ENCODE results near the gene KIAA1217. TPM values are rescaled to one million over a fixed set of nuclear protein-coding genes. Genes with fewer than 3 reads are reported as not detected.

The KIAA1217 gene
- total and polyA plus RNA-seq, 2 of the 4 experiments (the other 2 are of a cell fraction) = 3.4 to 4.4 TPM

DNA sequence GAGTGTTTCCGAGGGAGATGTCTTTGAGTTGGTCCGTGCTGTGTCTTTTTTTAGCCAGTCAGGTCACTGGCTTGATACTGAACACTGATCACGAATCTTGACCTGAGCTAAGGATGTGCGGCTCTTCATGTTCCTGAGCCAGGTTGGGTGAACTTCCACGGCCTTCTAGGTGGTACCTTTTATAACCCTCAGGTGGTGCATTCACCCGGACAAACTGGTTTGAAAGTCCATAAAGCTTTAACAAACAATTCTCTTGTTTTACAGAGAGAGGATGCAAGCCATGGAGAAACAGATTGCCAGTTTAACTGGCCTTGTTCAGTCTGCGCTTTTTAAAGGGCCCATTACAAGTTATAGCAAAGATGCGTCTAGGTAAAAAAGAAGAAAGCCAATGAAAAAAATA lies 285.3 kb downstream of the KIAA1217 start:
- no peak for ATAC-seq (ENCODE audit: low read depth)

More for the DNA sequence above, 285.3 kb downstream of the KIAA1217 start:
- H3K79me1 ChIP-seq (ENCODE audit: low read depth in 1 of 2, low read length in 2 of 2) = no peaks in the 10 kb centered on the region
- no peak overlapping the region for H3K4me3 ChIP-seq (ENCODE audit: insufficient read depth, low read depth, low read length)
- H4K20me1 ChIP-seq (ENCODE audit: insufficient read depth, low read length) = no peaks in the 10 kb centered on the region
- in situ Hi-C loops (cut with MboI; ENCODE audit: low sequenced_read_pairs) = no loop called here
- TF ChIP-seq MAFK (IDR thresholded peaks at IDR 0.05; ENCODE audit: low read depth, low read length) (no peak), CHD1 (IDR thresholded peaks at IDR 0.05; ENCODE audit: low read depth, low read length) (no peak), RAD21 (IDR thresholded peaks at IDR 0.05; ENCODE audit: low read length) (no peak)
- ChIA-PET POLR2A (ENCODE audit: unreplicated experiment) (no interaction called here), CTCF (no interaction called here)
- no peak overlapping the region for H2BK120ac ChIP-seq (ENCODE audit: low read depth, low read length)
- no peaks in the 10 kb centered on the region for H3K27me3 ChIP-seq (ENCODE audit: control insufficient read depth, insufficient read depth, low read length)
- H3K36me3 ChIP-seq (ENCODE audit: control insufficient read depth, insufficient read depth, low read length) = peaks cover 5% of the 10 kb centered on the region
- no peak overlapping the region for H3K27ac ChIP-seq (ENCODE audit: insufficient read depth, low read length)
- H3K9me3 ChIP-seq (ENCODE audit: control insufficient read depth, insufficient read depth, low read length) = no peaks in the 10 kb centered on the region
- H3K4me2 ChIP-seq (ENCODE audit: low read depth, low read length) = no peak overlapping the region
- no peak overlapping the region for H2AK5ac ChIP-seq (ENCODE audit: low read depth, low read length)
- H2BK15ac ChIP-seq (ENCODE audit: low read depth, low read length) = no peak overlapping the region
- WGBS, 2 experiments (ENCODE audit: extremely low coverage in 2 of 2, insufficient read length in 1 of 2) = 90% methylated on average over 2 of the region's 8 CpGs; no CpG with 5 or more reads in 1 of the 2 experiments
- H2AFZ ChIP-seq (replicated peaks; ENCODE audit: low read length, poor library complexity) = no peak overlapping the region
- no peaks in the 10 kb centered on the region for H3K4me1 ChIP-seq (ENCODE audit: control insufficient read depth, insufficient read depth, low read length)
- DNase-seq = no peak
- no peak overlapping the region for H2BK5ac ChIP-seq (ENCODE audit: low read depth, low read length, poor library complexity, severe bottlenecking)
- no TSS peak for BruUV-seq (replicated peaks)
- no peak overlapping the region for H3K56ac ChIP-seq (ENCODE audit: extremely low read depth, insufficient read depth, low read length)
- no peak overlapping the region for H2AK9ac ChIP-seq (replicated peaks; ENCODE audit: low read depth, low read length, poor library complexity)
- peaks cover 5% of the 10 kb centered on the region for H3K9me1 ChIP-seq (ENCODE audit: insufficient read depth, low read length)
- dilution Hi-C loops (cut with HindIII; ENCODE audit: low sequenced_read_pairs, unreplicated experiment) = no loop called here
- intact Hi-C loops (cut with micrococcal nuclease) = no loop called here
- no peak overlapping the region for H4K91ac ChIP-seq (ENCODE audit: insufficient read depth, low read depth, low read length)
- no peak overlapping the region for H3K4ac ChIP-seq (ENCODE audit: low read depth, low read length)
- H3K9ac ChIP-seq (ENCODE audit: low read depth, low read length) = no peak overlapping the region
- no peak overlapping the region for H2BK20ac ChIP-seq (ENCODE audit: low read depth, low read length)
- H3K23ac ChIP-seq (ENCODE audit: low read depth, low read length) = no peak overlapping the region
- H4K8ac ChIP-seq (ENCODE audit: low read depth in 2 of 2, low read length in 2 of 2) = no peak overlapping the region
- no peak overlapping the region for H3K18ac ChIP-seq (ENCODE audit: low read depth, low read length)
- no peak overlapping the region for H4K5ac ChIP-seq (ENCODE audit: low read depth, low read length)
- H3K14ac ChIP-seq (replicated peaks; ENCODE audit: low read depth, low read length) = no peak overlapping the region
